GM19023 (cell line): ENCODE data around the gene CNIH4.
"Not testable (repeated sequence)": the region's sequence is repeated elsewhere in the genome, so short reads cannot be mapped to it uniquely, and the experiment has no call there.

Source experiments
- ATAC-seq: cut with Tn5 transposase; IDR thresholded peaks from one replicate; pipeline ENCODE4 v1.9.1; 2021; ENCODE audit warnings: mild to moderate bottlenecking, moderate library complexity; ENCODE audit not compliant: unreplicated experiment

The CNIH4 gene

DNA sequence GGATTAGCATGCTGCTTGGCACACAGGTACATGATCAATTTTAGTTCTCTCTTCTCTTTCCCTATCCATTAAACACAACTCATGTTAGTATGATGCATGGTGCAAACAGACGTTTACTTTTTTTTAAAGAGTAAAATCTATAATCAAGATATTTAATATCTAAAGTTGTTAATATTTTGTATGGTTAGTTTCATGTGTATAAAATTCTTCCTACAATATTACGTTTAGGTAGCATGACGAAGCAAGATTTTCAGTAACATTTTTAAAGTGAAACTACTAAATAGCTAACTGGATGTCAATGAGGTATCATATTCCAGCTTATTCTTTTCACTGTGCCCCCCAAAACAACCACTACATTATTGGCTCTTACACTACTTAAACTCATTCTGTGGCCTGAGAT, 36.6 kb downstream of the CNIH4 start:
- no peak for ATAC-seq

DNA sequence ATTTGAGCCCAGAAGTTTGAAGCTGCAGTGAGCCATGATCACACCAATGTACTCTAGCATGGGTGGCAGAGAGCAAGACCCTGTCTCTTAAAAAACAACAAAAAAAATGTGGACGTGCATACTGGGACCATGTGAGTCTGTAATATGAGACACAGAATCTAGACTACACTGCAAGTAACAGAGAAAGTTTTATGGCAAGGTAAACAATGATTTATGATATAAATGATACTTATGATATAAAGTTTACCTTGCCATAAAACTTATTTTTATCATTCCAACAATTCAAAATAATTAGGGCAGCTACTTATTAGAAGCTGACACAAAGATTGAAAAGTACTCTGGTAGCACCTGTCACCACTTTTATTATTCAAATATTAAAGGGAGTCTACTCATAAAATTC, 43.2 kb downstream of the CNIH4 start:
- ATAC-seq, result no peak

- no peak for ATAC-seq
Measured at GRCh38 chr1:224402472-224403036, 45.9 kb downstream of the CNIH4 start.

DNA sequence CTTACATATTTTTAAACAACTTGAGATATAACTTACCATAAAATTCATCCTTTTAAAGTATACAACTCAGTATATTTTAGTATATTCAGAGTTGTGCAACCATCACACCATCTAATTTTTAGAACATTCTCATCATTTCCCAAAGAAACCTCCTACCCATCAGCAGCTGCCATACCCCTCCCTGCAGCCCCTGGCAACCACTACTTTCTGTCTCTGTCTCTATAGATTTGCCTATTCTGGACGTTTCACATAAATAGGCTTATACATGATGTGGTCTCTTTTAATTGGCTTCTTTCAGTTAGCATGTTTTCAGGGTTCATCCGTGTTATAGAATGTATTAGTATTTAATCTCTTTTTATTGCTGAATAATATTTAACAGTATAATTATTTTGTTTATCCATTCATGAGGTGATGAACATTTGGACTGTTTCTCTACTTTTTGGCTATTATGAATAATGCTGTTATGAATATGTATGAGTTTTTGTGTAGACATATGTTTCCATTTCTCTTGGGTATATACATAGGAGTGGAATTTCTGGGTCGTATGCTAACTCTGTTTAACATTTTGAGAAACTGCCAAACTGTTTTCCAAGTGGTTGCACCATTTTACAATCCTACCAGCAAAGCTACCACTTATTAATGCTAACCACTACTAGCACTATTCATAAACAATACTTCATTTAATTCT, 48.4 kb downstream of the CNIH4 start:
- ATAC-seq, result no peak

DNA sequence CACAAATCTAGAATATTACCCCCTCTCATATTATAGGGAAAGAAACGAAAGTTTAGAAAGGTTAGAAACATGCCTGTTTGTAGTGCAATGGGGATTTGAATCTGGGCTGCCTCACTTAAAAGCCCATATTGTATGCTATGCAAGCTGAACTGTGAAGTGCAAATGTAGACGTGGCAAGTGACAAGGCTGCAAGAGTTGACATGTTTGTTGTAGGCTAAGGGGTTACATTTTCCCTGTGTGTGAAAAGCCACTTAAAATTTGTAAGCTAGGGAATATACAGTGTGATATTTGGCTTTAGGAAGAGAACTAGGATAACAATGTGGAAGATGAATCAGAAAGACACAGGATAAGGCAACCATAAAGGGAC, 48.9 kb downstream of the CNIH4 start:
- ATAC-seq, result no peak

- ATAC-seq, result no peak
Measured at GRCh38 chr1:224406216-224406615, 49.5 kb downstream of the CNIH4 start.

DNA sequence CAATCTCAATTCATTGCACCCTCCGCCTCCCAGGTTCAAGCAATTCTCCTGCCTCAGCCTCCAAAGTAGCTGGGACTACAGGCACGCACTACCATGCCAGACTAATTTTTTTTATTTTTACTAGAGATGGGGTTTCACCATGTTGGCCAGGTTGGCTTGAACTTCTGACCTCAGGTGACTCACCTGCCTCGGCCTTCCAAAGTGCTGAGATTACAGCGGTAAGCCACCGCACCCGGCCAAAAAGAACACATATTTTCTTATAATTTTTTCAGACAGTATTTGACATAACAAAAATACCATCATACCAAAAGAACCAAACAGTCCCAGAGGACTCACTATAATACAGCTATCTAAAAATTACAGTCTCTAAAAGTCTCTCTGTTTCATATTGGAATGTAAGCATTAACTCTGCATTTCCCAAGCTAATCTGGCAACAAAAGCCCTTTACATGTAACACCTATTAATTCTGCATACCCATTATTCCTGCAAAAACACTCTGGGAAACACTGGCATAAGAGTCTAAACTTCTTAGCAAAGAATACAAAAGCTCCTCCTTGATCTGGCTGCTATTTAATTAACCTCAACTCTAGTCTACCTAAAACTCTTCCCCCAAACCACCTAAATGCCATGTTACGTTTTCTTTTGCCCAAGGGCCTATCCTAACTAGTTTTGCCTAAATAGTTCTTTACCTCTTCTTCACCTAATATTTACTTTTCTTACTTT, 51.1 kb downstream of the CNIH4 start:
- no peak for ATAC-seq

GRCh38 chr1:224408294-224408590, 51.6 kb downstream of the CNIH4 start:
- no peak for ATAC-seq

- ATAC-seq, result no peak
Measured at GRCh38 chr1:224411766-224412165, 55.1 kb downstream of the CNIH4 start.

GRCh38 chr1:224420106-224420505, 63.4 kb downstream of the CNIH4 start:
- ATAC-seq, result no peak

GRCh38 chr1:224425279-224425884, 68.7 kb downstream of the CNIH4 start:
- ATAC-seq, result no peak

DNA sequence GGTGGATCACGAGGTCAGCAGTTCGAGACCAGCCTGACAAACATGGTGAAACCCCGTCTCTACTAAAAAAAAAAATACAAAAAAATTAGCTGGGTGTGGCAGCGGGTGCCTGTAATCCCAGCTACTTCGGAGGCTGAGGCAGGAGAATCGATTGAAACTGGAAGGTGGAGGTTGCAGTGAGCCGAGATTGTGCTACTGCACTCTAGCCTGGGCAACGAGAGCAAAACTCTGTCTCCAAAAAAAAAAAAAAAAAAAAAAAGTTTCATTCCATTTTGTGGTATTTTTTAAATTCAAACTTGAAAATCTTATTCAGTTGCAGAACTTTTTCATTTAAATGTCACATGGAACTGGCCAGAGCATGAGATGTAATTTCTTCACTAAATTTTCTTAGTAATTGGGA, 70.2 kb downstream of the CNIH4 start:
- not testable (repeated sequence) for ATAC-seq

- ATAC-seq, result no peak
Measured at GRCh38 chr1:224427346-224427745, 70.7 kb downstream of the CNIH4 start.

DNA sequence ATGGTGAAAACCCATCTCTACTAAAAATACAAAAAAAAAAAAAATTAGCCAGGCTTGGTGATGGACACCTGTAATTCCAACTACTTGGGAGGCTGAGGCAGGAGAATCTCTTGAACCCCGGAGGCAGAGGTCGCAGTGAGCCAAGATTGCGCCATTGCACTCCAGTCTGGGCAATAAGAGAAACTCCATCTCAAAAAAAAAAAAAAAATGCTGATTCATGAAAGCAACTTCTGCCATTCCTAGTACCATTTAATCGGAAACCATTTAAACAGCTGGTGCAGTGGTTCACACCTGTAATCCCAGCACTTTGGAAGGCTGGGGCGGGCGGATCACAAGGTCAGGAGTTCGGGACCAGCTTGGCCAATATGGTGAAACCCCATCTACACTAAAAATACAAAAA, 72.0 kb downstream of the CNIH4 start:
- not testable (repeated sequence) for ATAC-seq
